ENCODE measurements around the gene LRRC75B.

DNA sequence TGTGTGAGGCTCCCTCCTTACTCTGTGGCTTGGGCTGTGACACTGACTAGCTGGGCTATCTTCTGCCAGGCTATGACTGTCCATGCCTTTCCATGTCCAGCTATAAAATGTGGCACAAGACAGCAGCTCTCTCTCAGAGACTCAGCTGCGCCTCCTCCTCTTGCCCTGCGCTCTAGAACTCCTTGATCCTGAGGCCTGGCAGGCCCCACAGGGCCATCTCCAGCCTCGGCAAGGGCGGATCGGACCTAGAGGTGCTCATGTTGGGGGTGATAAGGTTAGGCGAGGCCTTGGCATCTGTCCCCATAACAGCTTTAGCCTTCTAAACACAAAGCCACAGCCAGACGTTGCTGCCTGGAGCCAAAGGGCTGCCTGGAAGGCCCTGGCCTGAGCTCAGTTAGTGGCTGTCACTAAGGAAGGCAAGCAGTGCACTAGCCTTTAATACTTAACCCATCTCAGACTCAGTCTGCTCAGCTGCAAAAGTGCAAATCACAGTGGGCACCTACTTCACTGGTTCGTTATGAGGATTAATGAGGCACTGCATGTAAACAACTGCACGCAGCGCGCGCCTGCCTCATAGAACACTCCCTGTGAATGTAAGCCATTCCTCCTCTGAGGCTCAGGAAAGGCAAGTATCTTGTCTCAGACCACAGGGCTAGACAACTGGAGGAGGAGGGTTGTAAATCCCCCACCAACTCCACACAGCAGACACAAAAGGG is 39.1 kb downstream of the LRRC75B start:
- TF ChIP-seq, protein P1, sequence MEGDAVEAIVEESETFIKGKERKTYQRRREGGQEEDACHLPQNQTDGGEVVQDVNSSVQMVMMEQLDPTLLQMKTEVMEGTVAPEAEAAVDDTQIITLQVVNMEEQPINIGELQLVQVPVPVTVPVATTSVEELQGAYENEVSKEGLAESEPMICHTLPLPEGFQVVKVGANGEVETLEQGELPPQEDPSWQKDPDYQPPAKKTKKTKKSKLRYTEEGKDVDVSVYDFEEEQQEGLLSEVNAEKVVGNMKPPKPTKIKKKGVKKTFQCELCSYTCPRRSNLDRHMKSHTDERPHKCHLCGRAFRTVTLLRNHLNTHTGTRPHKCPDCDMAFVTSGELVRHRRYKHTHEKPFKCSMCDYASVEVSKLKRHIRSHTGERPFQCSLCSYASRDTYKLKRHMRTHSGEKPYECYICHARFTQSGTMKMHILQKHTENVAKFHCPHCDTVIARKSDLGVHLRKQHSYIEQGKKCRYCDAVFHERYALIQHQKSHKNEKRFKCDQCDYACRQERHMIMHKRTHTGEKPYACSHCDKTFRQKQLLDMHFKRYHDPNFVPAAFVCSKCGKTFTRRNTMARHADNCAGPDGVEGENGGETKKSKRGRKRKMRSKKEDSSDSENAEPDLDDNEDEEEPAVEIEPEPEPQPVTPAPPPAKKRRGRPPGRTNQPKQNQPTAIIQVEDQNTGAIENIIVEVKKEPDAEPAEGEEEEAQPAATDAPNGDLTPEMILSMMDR (IDR thresholded peaks at IDR 0.05; ENCODE audit: low read depth, low read length), result no peak
- TF ChIP-seq MYC (IDR thresholded peaks at IDR 0.05; ENCODE audit: low read depth, low read length), result no peak
- TF ChIP-seq, protein P2, sequence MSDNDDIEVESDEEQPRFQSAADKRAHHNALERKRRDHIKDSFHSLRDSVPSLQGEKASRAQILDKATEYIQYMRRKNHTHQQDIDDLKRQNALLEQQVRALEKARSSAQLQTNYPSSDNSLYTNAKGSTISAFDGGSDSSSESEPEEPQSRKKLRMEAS (IDR thresholded peaks at IDR 0.05; ENCODE audit: low read depth, low read length), result no peak
